Liver (tissue), 9 donors: Measurements from ENCODE around the gene LMF1. TPM values are rescaled to one million over a fixed set of nuclear protein-coding genes. Genes with fewer than 3 reads are reported as not detected.

Experiments used
- DNase-seq: peaks from one replicate; pipeline ENCODE4 v3.0.0-alpha.2; 2017; ENCODE audit warnings: low spot score
- H3K27ac ChIP-seq, 2 donors: one replicate each; pipeline ENCODE4 v1.7.0; 2013; ENCODE audit warnings: inconsistent platforms in 2 of 2, low read length in 2 of 2, control low read depth in 1 of 2, low read depth in 1 of 2, mild to moderate bottlenecking in 1 of 2
- H3K27me3 ChIP-seq, 4 donors: one replicate each; pipeline versions ENCODE4 v1.6.1 to v1.7.0; 2013; ENCODE audit warnings: low read length in 3 of 4, inconsistent platforms in 1 of 4, mild to moderate bottlenecking in 1 of 4, moderate library complexity in 1 of 4; ENCODE audit not compliant: control insufficient read depth in 4 of 4, insufficient read depth in 4 of 4
- H3K36me3 ChIP-seq, 4 donors: one replicate each; pipeline versions ENCODE4 v1.6.1 to v1.7.0; 2013; ENCODE audit warnings: low read length in 3 of 4, mild to moderate bottlenecking in 3 of 4, low read depth in 1 of 4, moderate library complexity in 1 of 4; ENCODE audit not compliant: control insufficient read depth in 4 of 4, insufficient read depth in 3 of 4
- H3K4me1 ChIP-seq, 4 donors: one replicate each; pipeline versions ENCODE4 v1.6.1 to v1.7.0; 2013; ENCODE audit warnings: low read length in 3 of 4, mild to moderate bottlenecking in 3 of 4, moderate library complexity in 1 of 4; ENCODE audit not compliant: control insufficient read depth in 4 of 4, insufficient read depth in 4 of 4
- H3K4me3 ChIP-seq, 3 donors: one replicate each; pipeline versions ENCODE4 v1.6.1 to v1.7.0; 2013; ENCODE audit warnings: low read length in 3 of 3, control low read depth in 1 of 3, low read depth in 1 of 3, mild to moderate bottlenecking in 1 of 3
- H3K9ac ChIP-seq, 2 donors: one replicate each; pipeline ENCODE4 v1.7.0; 2013; ENCODE audit warnings: low read length in 2 of 2, mild to moderate bottlenecking in 2 of 2, moderate library complexity in 2 of 2, control low read depth in 1 of 2, low read depth in 1 of 2
- H3K9me3 ChIP-seq, 4 donors: one replicate each; pipeline versions ENCODE4 v1.6.1 to v1.7.0; 2013; ENCODE audit warnings: low read length in 3 of 4; ENCODE audit not compliant: control insufficient read depth in 4 of 4
- CTCF ChIP-seq: fragments of 150-350 bp; IDR thresholded peaks from 2 replicates; pipeline ENCODE4 v1.5.1; 2017; ENCODE audit warnings: improper control_type of control experiment, low read depth, low read length; ENCODE audit not compliant: missing input control
- EGR1 ChIP-seq, 2 donors: IDR thresholded peaks; 2 replicates each; pipeline ENCODE4 v1.6.1; 2016 to 2018; ENCODE audit warnings: antibody characterized with exemption in 2 of 2, low read depth in 2 of 2
- FOXA2 ChIP-seq: IDR thresholded peaks from 2 replicates; pipeline ENCODE4 v1.6.1; 2016; ENCODE audit warnings: antibody characterized with exemption
- GABPA ChIP-seq, 2 donors: IDR thresholded peaks in 1 of 2; conservative IDR thresholded peaks in 1 of 2; 2 replicates each; pipeline ENCODE4 v1.6.1; 2016; ENCODE audit warnings: antibody characterized with exemption in 2 of 2, mild to moderate bottlenecking in 1 of 2, moderate library complexity in 1 of 2
- HNF4A ChIP-seq, 2 donors: conservative IDR thresholded peaks; 2 replicates each; pipeline ENCODE4 v1.6.1; 2016; ENCODE audit warnings: antibody characterized with exemption in 2 of 2, mild to moderate bottlenecking in 2 of 2
- NR2F2 ChIP-seq: IDR thresholded peaks from 2 replicates; pipeline ENCODE4 v1.6.1; 2016; ENCODE audit warnings: antibody characterized with exemption
- REST ChIP-seq: IDR thresholded peaks from 2 replicates; pipeline ENCODE4 v1.6.1; 2016; ENCODE audit warnings: antibody characterized with exemption, mild to moderate bottlenecking
- RXRA ChIP-seq, 2 donors: IDR thresholded peaks; 2 replicates each; pipeline ENCODE4 v1.6.1; 2017 to 2018; ENCODE audit warnings: antibody characterized with exemption in 2 of 2, mild to moderate bottlenecking in 1 of 2
- SP1 ChIP-seq: IDR thresholded peaks from 2 replicates; pipeline ENCODE4 v1.6.1; 2018; ENCODE audit warnings: antibody characterized with exemption, mild to moderate bottlenecking
- TAF1 ChIP-seq: conservative IDR thresholded peaks from 2 replicates; pipeline ENCODE4 v1.6.1; 2016; ENCODE audit warnings: antibody characterized with exemption, mild to moderate bottlenecking
- YY1 ChIP-seq: IDR thresholded peaks from 2 replicates; pipeline ENCODE4 v1.6.1; 2016; ENCODE audit warnings: antibody characterized with exemption, mild to moderate bottlenecking
- ZBTB33 ChIP-seq: IDR thresholded peaks from 2 replicates; pipeline ENCODE4 v1.6.1; 2016; ENCODE audit warnings: antibody characterized with exemption
- WGBS: extraction: QIAGEN DNeasy Blood & Tissue Kit; methylation state at CpG from one replicate; pipeline ENCODE4 v1.1.7; 2013; 5-methylcytosine and 5-hydroxymethylcytosine counted together
- polyA plus RNA-seq, 2 donors: library from polyadenylated mRNA; stranded (reverse) in 1 of 2; unstranded in 1 of 2; fragments of 200-250 nt in 1 of 2; fragments of >200 nt in 1 of 2; fragmentation: Nextera tagmentation in 1 of 2; extraction: Ambion mirVana in 1 of 2; gene quantifications; one replicate each; pipeline versions ENCODE4 v1.2.1 to v1.2.3, GENCODE V29; 2013 to 2015
- total RNA-seq, 2 donors: library from RNA; depleted of rRNA; stranded (reverse); fragments of >200 nt; gene quantifications; one replicate each; pipeline ENCODE4 v1.2.3, GENCODE V29; 2014
- TF ChIP-seq, protein P1 (sequence below): IDR thresholded peaks from 2 replicates; pipeline ENCODE4 v1.6.1; 2016; ENCODE audit warnings: antibody characterized with exemption
- TF ChIP-seq, protein P2 (sequence below): IDR thresholded peaks from 2 replicates; pipeline ENCODE4 v1.6.1; 2016; ENCODE audit warnings: antibody characterized with exemption
- donor health status: healthy.
- donor health status: healthy.
- donor health status: healthy.
- donor health status: healthy.
- donor health status: healthy.

The LMF1 gene
- total and polyA plus RNA-seq, 4 donors = 8.8 to 24.3 (median 12.6) TPM

DNA sequence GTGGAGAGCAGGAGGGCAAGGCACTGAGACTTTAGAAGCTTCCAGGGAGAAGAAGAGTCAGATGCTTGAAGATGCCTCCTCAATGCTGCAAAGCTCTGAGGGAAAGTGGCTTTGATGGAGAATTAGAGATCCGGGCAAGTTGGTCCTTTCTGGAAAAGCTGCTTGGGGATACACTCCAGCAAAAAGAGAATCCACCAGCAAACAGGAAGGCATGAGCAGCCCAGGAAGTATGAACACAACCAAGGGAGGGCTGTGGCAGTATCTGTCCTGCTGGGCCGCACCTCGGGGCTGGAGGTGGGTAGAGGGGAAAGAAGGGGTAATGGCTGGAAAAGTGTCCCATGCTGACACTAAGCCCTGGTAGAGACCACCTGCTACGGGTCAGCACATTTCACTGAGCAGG lies 5.3 kb downstream of the LMF1 start:
- no peak for DNase-seq
- Histone ChIP-seq H3K9me3 (no peaks in the 10 kb centered on the region), H3K9ac (no peak overlapping the region), H3K36me3 (peaks cover 0 to 5% (median 1%) of the 10 kb centered on the region in 4 donors), H3K27ac (no peak overlapping the region), H3K4me3 (no peak overlapping the region), H3K27me3 (no peaks in the 10 kb centered on the region), H3K4me1 (peaks cover 4 to 11% (median 7%) of the 10 kb centered on the region in 4 donors)
- TF ChIP-seq SP1 = no peak
- TF ChIP-seq FOXA2 = no peak
- TF ChIP-seq GABPA (IDR thresholded peaks at IDR 0.05 in 1 of 2, conservative IDR thresholded peaks at IDR 0.05 in 1 of 2) = no peak
- TF ChIP-seq, protein P1, sequence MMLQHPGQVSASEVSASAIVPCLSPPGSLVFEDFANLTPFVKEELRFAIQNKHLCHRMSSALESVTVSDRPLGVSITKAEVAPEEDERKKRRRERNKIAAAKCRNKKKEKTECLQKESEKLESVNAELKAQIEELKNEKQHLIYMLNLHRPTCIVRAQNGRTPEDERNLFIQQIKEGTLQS = no peak
- TF ChIP-seq EGR1 (IDR thresholded peaks at IDR 0.05; ENCODE audit: low read depth in 2 of 2) = no peak
- no peak for TF ChIP-seq YY1
- no peak for TF ChIP-seq TAF1
- TF ChIP-seq ZBTB33 = no peak
- 96% methylated on average over 4 of the region's 4 CpGs for WGBS

DNA sequence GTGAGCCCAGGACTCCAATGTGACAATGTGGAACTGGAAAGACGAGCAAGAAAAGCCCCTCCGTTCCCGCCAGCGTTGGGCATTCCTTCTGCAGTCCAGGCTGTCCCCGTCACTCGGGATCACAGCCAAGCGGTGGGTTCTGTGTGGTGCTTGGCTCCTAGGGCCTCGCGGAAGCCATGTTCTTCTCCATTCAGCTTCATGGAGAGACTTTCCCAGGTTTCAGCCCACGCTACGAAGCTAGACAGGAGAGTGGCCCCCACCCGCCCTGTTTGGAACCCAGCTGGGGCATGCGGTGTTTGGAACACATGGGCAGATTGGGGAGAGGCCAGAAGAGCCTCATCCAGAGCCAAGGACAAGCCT lies 5.8 kb downstream of the LMF1 start:
- no peaks in the 10 kb centered on the region for H3K9me3 ChIP-seq
- no peak for DNase-seq
- H3K4me1 ChIP-seq = peaks cover 3 to 9% (median 6%) of the 10 kb centered on the region in 4 donors
- 96% methylated on average over 13 of the region's 13 CpGs for whole genome bisulfite sequencing
- H3K27me3 ChIP-seq = no peaks in the 10 kb centered on the region
- TF ChIP-seq, protein P2, sequence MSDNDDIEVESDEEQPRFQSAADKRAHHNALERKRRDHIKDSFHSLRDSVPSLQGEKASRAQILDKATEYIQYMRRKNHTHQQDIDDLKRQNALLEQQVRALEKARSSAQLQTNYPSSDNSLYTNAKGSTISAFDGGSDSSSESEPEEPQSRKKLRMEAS = no peak
- TF ChIP-seq YY1 (no peak), RXRA (IDR thresholded peaks at IDR 0.05) (no peak), SP1 (no peak), ZBTB33 (no peak), NR2F2 (no peak), CTCF (no peak), GABPA (IDR thresholded peaks at IDR 0.05 in 1 of 2, conservative IDR thresholded peaks at IDR 0.05 in 1 of 2) (no peak), REST (no peak), HNF4A (conservative IDR thresholded peaks at IDR 0.05) (no peak)
- no peak overlapping the region for H3K4me3 ChIP-seq
- H3K27ac ChIP-seq = no peak overlapping the region
- no peak overlapping the region for H3K9ac ChIP-seq
- H3K36me3 ChIP-seq = peaks cover 0 to 5% (median 1%) of the 10 kb centered on the region in 4 donors
